HG03439 (cell line): ENCODE data around the gene CRMP1.

ENCODE experiments used
- ATAC-seq: cut with Tn5 transposase; IDR thresholded peaks from one replicate; pipeline ENCODE4 v1.9.1; 2021; ENCODE audit warnings: mild to moderate bottlenecking, moderate library complexity; ENCODE audit not compliant: unreplicated experiment

The CRMP1 gene

DNA sequence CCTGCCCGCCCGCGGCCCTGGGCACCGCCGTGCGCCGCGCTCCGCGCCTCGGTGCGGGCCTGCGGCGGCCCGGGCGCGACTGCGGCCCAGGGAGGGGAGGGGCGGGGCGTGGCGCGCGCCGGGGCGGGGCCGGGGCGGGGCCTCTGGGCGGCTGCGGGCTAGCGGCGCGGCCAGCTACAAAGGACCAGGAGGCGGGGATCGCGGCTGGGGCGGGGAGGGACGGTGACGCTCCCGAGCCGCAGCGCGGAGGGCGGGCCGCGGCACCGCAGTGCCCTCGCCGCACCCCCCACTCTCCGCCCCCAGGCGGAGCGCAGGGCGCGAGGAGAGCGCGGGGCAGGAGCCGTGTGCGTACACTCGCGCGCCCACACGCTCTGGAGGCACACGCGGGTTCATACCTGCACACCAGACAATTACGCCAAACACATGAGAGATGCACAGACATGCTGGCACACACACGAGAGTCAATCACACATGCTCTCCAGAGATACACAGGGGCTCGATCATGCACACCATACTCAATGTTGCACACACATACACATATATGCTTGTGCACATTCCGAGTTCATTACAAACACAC lies at the start of gene CRMP1:
TSS of gene CRMP1 (minus strand) at position 83 of the 577 bp plus-strand sequence. CDS start 117 bp downstream, outside the sequence.
- ATAC-seq, result no peak

DNA sequence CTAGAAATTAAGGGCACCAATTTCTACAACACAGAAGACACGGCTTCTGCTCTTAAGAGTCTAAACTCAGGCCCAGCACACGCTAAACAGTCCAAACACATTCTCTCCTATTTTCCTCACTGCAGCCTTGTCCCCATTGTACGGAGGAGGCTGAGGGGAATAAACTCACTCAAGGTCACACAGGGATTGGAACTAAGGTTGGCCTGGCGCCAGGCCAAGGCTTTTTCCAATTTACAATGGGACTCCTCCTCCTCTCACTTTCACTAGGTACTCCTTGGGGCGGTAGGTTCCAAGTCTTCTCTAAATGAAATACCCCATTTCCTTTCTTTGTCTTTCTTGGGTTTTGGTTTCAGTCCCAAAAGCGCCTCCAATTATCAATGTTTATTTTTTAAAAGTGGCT lies 48.7 kb upstream of the CRMP1 start:
- ATAC-seq, result no peak

GRCh38 chr4:5940470-5941203 lies 47.8 kb upstream of the CRMP1 start:
- no peak for ATAC-seq

GRCh38 chr4:5933996-5934831 lies 41.3 kb upstream of the CRMP1 start:
- no peak for ATAC-seq

DNA sequence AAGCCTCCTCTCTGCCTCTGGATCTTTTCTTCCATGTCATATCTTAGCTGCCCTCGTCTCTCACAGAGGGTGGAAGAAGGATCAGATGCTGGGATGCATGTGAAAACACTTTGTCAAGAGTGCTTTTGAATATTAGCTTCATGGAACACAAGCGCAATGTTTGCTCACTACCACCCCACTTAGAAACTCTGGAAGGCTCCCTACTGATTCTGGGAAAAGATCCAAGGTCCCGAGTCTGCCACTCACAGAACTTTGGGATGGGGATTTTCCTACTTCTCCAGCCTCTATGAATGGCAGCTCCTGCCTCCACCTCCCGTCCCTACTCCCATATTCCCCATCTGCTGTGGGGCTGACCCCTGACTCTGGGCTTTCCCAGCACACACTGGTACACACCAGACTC lies 40.2 kb upstream of the CRMP1 start:
- no peak for ATAC-seq

DNA sequence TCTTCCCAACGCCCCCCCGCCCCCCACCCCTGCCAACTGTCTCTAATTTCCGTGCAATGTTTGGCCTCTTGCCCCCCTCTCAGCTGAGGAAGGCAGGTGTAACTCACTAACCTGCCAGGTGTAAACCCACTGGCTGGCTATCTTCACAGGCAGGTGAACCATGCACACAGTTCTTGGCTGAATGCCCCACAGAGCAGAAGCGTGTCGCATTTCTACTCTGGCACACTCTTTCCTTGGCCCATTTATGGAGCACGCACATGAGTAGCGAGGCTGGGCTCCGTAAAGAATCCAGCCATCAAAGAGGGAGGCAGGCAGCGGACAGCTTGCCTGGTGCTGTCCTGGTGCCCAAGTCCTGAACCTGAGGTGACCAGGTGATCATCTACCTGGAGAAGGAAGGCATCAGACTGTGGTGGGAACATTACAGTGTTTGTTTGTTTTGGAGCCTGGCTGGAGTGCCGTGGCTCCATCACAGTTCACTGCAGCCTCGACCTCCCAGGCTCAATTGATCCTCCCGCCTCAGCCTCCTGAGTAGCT lies 39.2 kb upstream of the CRMP1 start:
- ATAC-seq, result no peak

DNA sequence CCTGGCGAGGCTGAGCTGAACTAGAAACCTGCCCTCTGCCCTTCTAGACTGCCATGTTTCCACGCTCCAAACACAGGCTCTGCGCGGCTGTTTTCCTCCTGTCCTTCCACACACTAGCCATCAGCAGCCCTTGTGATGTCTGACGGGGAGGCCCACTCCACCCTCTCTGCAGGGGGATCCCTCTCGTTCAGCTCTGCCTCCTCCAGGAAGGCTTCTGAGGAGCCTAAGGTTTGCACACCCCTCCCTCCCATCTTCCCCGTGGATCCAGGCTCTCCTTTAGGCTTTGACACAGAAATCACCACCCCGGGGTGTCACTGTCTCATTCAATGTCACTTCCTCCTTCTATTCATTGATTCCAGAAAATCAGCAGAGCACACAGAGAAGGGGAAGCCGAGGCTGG lies 38.6 kb upstream of the CRMP1 start:
- ATAC-seq, result no peak

DNA sequence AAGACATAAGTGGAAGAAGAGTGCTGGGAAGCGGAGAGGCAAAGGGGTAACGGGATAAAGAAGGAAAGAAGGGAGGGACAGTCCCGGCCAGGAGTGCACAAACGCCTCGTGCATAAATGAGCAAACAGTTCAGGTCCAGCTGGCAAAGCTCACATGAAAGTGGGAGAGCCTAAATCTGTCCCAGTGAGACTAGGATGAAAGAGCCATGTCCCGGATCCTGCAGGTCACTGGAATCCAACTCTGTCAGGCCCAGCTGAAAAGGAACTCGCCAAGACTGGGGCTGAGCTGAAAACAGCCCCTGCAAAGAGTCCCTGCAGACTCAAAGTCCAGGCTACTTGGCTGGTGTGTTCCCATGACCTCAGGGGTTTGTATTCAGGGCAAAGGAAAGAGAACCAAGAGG lies 38.0 kb upstream of the CRMP1 start:
- no peak for ATAC-seq

GRCh38 chr4:5930456-5930855 lies 37.6 kb upstream of the CRMP1 start:
- no peak for ATAC-seq

DNA sequence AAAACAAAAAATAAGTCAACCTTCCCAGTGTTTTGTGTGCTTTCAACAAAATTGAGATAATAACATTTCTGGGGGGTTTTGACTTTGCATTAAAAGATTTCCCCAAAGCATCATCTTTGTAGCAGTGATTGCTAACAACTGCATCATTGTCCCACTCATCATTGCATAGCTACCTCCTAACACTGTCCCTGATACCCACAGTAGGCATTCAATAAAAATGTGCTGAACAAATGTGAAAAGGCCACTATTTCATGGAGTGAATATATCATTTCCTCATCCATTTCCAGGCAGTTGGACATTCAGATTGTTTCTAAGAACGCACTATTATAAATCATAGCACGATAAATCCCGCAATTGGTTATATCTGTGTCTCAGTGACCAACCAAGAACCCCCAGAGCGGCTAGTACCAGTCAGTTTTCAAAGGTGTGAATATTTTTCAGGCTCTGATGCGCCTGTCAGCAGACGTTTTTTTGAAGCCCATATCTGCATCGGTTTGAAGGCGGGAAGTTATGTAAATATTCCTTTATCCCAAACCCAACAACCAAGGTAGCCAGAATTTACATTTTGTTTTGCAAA lies 36.0 kb upstream of the CRMP1 start:
- no peak for ATAC-seq

GRCh38 chr4:5928274-5928673 lies 35.4 kb upstream of the CRMP1 start:
- ATAC-seq, result no peak

DNA sequence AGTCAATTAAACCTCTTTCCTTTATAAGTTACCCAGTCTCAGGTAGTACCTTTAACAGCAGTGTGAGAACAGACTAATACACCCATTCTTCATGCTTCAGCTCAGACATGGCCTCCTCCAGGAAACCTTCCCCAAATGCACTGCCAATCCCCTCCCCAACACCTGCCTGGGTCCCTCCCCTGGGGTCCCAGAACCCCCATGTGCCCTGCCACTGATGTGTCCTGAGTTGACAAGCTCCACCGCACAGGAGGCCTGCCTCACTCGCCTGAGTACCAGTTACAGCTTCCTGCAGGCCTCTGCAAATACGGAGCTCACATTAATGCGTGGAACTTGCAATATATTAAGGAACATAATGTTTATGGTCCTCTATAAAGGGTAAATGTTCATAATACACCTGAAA lies 34.9 kb upstream of the CRMP1 start:
- ATAC-seq, result no peak

DNA sequence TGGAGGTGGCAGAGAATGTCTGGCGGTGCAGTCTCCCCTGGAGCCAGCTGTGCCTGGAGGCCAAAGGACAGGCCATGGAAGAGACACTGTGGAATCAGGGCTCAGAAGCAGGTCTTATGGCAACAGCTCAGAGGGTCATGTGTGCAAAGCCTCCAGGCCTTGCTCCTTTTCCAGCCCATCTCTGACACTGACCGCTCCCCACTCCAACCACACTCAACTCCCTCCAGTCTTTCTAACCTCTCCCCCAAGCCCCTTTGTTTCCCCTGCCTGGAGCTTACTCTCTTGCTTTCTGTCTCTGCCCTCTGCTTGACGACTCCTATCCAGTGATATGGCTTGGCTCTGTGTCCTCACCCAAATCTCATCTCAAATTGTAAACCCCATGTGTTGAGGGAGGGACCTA lies 34.2 kb upstream of the CRMP1 start:
- no peak for ATAC-seq

DNA sequence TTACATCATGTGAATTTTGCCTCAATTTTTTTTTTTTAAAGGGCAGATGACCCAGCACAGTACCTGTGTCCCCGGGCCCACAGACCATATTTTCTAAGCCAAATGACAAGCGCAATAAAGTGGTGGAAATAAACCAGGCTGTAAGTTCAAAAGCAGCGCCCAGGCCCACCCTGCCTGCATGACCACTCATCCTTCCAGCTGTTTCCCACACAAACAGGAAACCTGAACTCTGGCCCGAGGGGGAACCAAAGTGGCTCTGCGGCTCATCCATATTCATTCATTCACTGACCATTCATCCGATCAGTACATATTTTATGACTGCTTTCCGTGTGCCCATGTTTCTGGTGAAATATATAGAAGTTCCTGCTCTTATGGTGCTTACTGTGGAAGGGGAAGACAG lies 33.7 kb upstream of the CRMP1 start:
- no peak for ATAC-seq

DNA sequence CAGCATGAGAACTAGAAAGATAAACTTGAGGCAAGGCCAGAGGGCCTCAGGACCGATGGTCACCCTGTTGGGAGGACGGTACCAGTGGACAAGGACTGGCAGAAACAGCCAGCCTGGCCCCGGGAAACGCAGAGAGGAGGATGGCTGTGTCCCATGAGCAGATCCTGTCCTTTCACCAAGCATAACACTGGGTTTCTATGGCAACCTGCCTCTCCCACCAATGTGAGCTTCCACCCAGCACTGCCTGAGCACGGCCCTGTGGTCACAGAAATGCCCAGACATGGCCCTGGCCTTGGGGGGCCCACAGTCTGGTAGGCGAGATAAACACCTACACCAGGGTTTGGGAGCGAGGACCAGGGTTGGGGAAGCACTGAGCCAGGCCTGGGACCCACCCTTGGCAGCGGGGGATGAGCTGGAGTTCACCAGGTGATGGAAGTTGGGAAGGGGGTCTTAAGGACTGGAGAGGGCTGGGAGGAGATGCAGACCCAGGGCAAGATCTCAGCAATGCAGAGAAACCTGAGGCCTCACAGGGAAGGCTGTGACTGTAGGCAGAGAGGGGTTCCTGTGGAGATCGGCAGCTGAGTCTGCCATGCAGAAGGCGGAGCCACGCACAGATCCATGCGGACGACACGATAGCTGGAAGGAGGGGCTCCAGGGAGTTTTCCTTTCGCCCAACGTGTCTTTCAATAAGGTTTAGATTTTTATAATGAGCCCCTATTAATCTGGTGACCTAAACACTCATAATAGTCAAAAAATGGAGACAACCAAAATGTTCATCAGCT lies 32.7 kb upstream of the CRMP1 start:
- no peak for ATAC-seq

DNA sequence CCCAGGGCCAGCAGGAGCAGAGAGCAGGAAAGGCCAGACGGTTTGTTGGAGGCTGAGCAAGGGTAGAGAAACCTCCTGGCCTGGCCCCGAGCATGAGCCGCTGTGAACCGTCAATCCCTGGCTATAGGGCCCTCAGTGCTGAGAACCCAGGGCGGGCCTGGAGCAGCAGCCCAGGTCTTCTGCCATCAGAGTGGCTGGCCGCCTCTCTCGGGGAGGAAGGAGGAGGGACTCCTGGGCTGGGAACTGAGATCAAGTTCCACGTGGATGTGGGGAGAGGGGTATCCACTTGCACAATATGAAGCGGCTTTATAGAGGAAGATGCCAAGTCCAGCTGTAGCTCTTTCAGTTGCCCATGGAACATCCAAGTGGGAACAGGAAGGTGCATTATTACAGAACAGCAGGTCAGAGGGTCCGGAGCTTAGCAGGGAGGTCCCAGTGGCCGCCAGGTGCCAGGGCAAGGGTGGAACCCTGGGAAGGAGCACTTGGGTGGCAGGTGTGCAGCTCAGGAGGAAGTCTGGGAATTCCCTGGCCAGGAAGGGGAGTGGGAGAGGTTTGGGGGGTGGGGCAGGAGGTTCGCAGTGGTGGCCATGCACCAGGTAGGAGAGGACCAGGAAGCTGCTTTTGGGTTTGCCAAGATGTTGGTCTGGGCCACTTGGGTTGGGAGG lies 31.7 kb upstream of the CRMP1 start:
- no peak for ATAC-seq

- ATAC-seq, result no peak
These were observed 30.5 kb upstream of the CRMP1 start for GRCh38 chr4:5923376-5923775.

DNA sequence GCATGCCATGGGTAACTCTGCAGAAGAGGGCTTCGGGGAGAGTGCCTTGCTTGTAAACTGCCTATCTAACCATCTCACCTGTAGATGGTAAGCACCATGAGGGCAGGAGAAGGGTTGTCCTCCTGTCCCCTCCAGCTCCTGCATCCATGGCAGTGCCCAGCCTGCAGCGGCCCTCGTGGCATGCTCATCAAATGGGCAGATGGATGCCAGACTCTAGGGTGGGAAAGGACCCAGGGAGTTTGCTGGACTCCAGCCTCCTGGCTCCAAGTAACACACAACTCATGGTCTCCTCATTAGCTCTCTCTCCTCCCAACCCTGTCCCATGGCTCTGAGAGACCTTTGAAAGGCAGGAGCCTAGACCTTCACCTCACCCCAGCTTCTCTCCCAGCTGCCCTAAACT lies 29.7 kb upstream of the CRMP1 start:
- ATAC-seq, result no peak

GRCh38 chr4:5921981-5922380 lies 29.1 kb upstream of the CRMP1 start:
- no peak for ATAC-seq
